HepG2 (cell line): ENCODE data around the gene DCN. TPM values are rescaled to one million over a fixed set of nuclear protein-coding genes. Genes with fewer than 3 reads are reported as not detected.

ENCODE experiments used
- ATAC-seq: fragments of 200-7000 bp; cut with Tn5 transposase; 3 replicates; pipeline ENCODE4 v1.9.1; 2020; ENCODE audit warnings: mild to moderate bottlenecking, moderate library complexity
- BruUV-seq: library from RNA; stranded (reverse); fragments of 400-500 nt; replicated peaks from 2 replicates; lab custom pipeline; 2021; lab: Mats Ljungman, UMichigan
- CTCF ChIA-PET: fragments of 300-600 bp; formaldehyde crosslinking; extraction: SDS; loops from one replicate; lab custom pipeline; 2021; ENCODE audit warnings: low total read pairs, inconsistent platforms, low intra/inter-chr PET ratio; lab: Yijun Ruan, JAX
- POLR2A ChIA-PET: fragments of 350-600 bp; sonication (Branson Sonifier 250); formaldehyde crosslinking; loops from one replicate; lab custom pipeline; 2020; ENCODE audit warnings: antibody characterized with exemption, inconsistent platforms; lab: Yijun Ruan, JAX
- DNase-seq: peaks from one replicate; pipeline ENCODE4 v3.0.0-alpha.2; 2015; ENCODE audit warnings: low spot score
- FAIRE-seq: peaks from 3 replicates; lab custom pipeline; 2011; peaks lifted over from hg19 to GRCh38; lab: Jason Lieb, UNC
- H2AFZ ChIP-seq: one replicate; pipeline ENCODE4 v1.6.1; 2011; ENCODE audit warnings: low read length, inconsistent platforms
- H3K27ac ChIP-seq: fragments of 300-600 bp; 3 replicates; pipeline ENCODE4 v1.8.0; 2011; ENCODE audit warnings: mixed run types, mild to moderate bottlenecking, mixed read lengths, low read length, inconsistent platforms; ENCODE audit not compliant: insufficient read depth; ENCODE audit errors: extremely low read length
- H3K27me3 ChIP-seq, 2 experiments: fragments of 200-600 bp in 1 of 2; 2 replicates in 1 of 2; 3 replicates in 1 of 2; pipeline versions ENCODE4 v1.6.0 to v1.8.0; 2011; ENCODE audit warnings: low read length in 2 of 2, mild to moderate bottlenecking in 2 of 2, moderate library complexity in 2 of 2, inconsistent platforms in 1 of 2; ENCODE audit not compliant: insufficient read depth in 2 of 2, control insufficient read depth in 1 of 2
- H3K36me3 ChIP-seq, 2 experiments: fragments of 200-600 bp in 1 of 2; replicated peaks in 1 of 2; 2 replicates in 1 of 2; 3 replicates in 1 of 2; pipeline versions ENCODE4 v1.5.1 to v1.8.0; 2011; ENCODE audit warnings: low read length in 2 of 2, inconsistent platforms in 1 of 2; ENCODE audit not compliant: insufficient read depth in 2 of 2, control insufficient read depth in 1 of 2
- H3K4me1 ChIP-seq: 2 replicates; pipeline ENCODE4 v1.5.1; 2012; ENCODE audit warnings: low read length, inconsistent platforms; ENCODE audit not compliant: insufficient read depth
- H3K4me2 ChIP-seq: 2 replicates; pipeline ENCODE4 v1.6.0; 2011; ENCODE audit warnings: low read depth, low read length, inconsistent platforms
- H3K4me3 ChIP-seq, 3 experiments: fragments of 200-600 bp in 1 of 3; sonication (generic), shearing (Covaris generic) in 1 of 3; replicated peaks in 1 of 3; 2 replicates each; pipeline ENCODE4 v1.5.1; 2011 to 2016; ENCODE audit warnings: low read length in 3 of 3, inconsistent platforms in 2 of 3, low read depth in 2 of 3, mild to moderate bottlenecking in 2 of 3, control low read depth in 1 of 3, mixed read lengths in 1 of 3; ENCODE audit not compliant: insufficient read depth in 1 of 3
- H3K79me2 ChIP-seq: one replicate; pipeline ENCODE4 v1.6.1; 2011; ENCODE audit warnings: low read length, inconsistent platforms; ENCODE audit not compliant: insufficient read depth
- H3K9ac ChIP-seq: 2 replicates; pipeline ENCODE4 v1.6.0; 2011; ENCODE audit warnings: mild to moderate bottlenecking, low read depth, low read length, inconsistent platforms; ENCODE audit not compliant: insufficient read depth
- H3K9me3 ChIP-seq: 2 replicates; pipeline ENCODE4 v1.5.1; 2012; ENCODE audit warnings: mild to moderate bottlenecking, low read length
- H4K20me1 ChIP-seq: 2 replicates; pipeline ENCODE4 v1.6.0; 2011; ENCODE audit warnings: inconsistent platforms, mild to moderate bottlenecking, low read length, moderate library complexity; ENCODE audit not compliant: insufficient read depth
- BCLAF1 ChIP-seq: fragments of 450-650 bp; IDR thresholded peaks from 2 replicates; pipeline ENCODE4 v1.6.1; 2017; ENCODE audit warnings: mild to moderate bottlenecking
- DNMT1 ChIP-seq: sonication (generic); formaldehyde crosslinking; IDR thresholded peaks from 2 replicates; pipeline ENCODE4 v1.5.1; 2020; ENCODE audit warnings: mild to moderate bottlenecking, missing genetic modification reagents
- LRRFIP1 ChIP-seq: sonication (generic); formaldehyde crosslinking; conservative IDR thresholded peaks from 2 replicates; pipeline ENCODE4 v1.4.0; 2020; ENCODE audit warnings: missing genetic modification reagents
- MBNL3 ChIP-seq: fragments of 250-450 bp; sonication (Bioruptor Pico); conservative IDR thresholded peaks from 2 replicates; pipeline ENCODE4 v1.8.0; 2022; ENCODE audit warnings: mild to moderate bottlenecking, inconsistent platforms
- MTERF4 ChIP-seq: sonication (generic); formaldehyde crosslinking; IDR thresholded peaks from 2 replicates; pipeline ENCODE4 v1.8.0; 2023; ENCODE audit warnings: mild to moderate bottlenecking, missing genetic modification reagents
- PHF8 ChIP-seq: sonication (generic); formaldehyde crosslinking; IDR thresholded peaks from 2 replicates; pipeline ENCODE4 v1.5.0; 2020; ENCODE audit warnings: missing genetic modification reagents
- POLR2AphosphoS5 ChIP-seq: IDR thresholded peaks from 2 replicates; pipeline ENCODE4 v1.6.1; 2012; ENCODE audit warnings: low read depth, low read length
- THRA ChIP-seq: sonication (generic); formaldehyde crosslinking; IDR thresholded peaks from 2 replicates; pipeline ENCODE4 v1.4.0; 2020; ENCODE audit warnings: missing genetic modification reagents, borderline replicate concordance
- ZNF530 ChIP-seq: sonication (generic); formaldehyde crosslinking; IDR thresholded peaks from 2 replicates; pipeline ENCODE4 v1.5.0; 2020; ENCODE audit warnings: low read depth, mild to moderate bottlenecking, missing genetic modification reagents
- ZNF563 ChIP-seq: sonication (generic); formaldehyde crosslinking; IDR thresholded peaks from 2 replicates; pipeline ENCODE4 v1.8.0; 2022; ENCODE audit warnings: mild to moderate bottlenecking, moderate library complexity, missing genetic modification reagents
- ZNF773 ChIP-seq: sonication (generic); formaldehyde crosslinking; IDR thresholded peaks from 2 replicates; pipeline ENCODE4 v1.4.0; 2020; ENCODE audit warnings: missing genetic modification reagents, borderline replicate concordance
- WGBS: methylation state at CpG from one replicate; pipeline ENCODE4 v1.1.6; 2017; ENCODE audit warnings: low lambda C conversion rate; 5-methylcytosine and 5-hydroxymethylcytosine counted together
- in situ Hi-C: cut with HindIII; loops from 2 replicates; pipeline ENCODE4 v1.10.0; 2017; ENCODE audit warnings: low pct_unique_long_range_greater_than_20kb; ENCODE audit not compliant: extremely low pct_ligation_motif_present
- intact Hi-C: fragments of 100-400 bp; cut with micrococcal nuclease; formaldehyde crosslinking; loops from one replicate; pipeline ENCODE4 v1.10.0; 2022; ENCODE audit not compliant: unreplicated experiment
- polyA plus RNA-seq, 8 experiments: library from polyadenylated mRNA; depleted of rRNA in 3 of 8; stranded (reverse) in 7 of 8; unstranded in 1 of 8; fragments of >200 nt; fragmentation: Illumina TruSeq in 4 of 8; extraction: Trizol in 4 of 8; gene quantifications; 2 replicates each; pipeline versions ENCODE4 v1.2.1 to v1.2.3, GENCODE V29; 2011 to 2016; ENCODE audit warnings: low read depth in 4 of 8, missing spikeins in 1 of 8, mixed read lengths in 1 of 8; ENCODE audit not compliant: insufficient read depth in 1 of 8
- total RNA-seq, 5 experiments: library from RNA; depleted of rRNA; stranded (reverse); fragments of >200 nt; fragmentation: Illumina TruSeq; extraction: Trizol; gene quantifications; 2 replicates each; pipeline ENCODE4 v1.2.3, GENCODE V29; 2016; ENCODE audit warnings: low read depth in 1 of 5

DCN gene
- total and polyA plus RNA-seq, 2 of the 13 experiments (the other 11 are each of a cell fraction or from before 2014, with no cell fraction given) = not detected

- Histone ChIP-seq H3K27me3 (no peaks in the 10 kb centered on the region), H3K4me2 (no peak overlapping the region), H3K27ac (no peak overlapping the region), H3K4me3 (no peak overlapping the region), H3K79me2 (no peaks in the 10 kb centered on the region), H2AFZ (no peak overlapping the region), H3K9me3 (no peaks in the 10 kb centered on the region), H4K20me1 (no peaks in the 10 kb centered on the region), H3K9ac (no peak overlapping the region), H3K4me1 (no peaks in the 10 kb centered on the region), H3K36me3 (no peaks in the 10 kb centered on the region)
- intact Hi-C loops (no loop called here), in situ Hi-C loops (no loop called here)
- ChIA-PET POLR2A (no interaction called here), CTCF (no interaction called here)
- DNase-seq (no peak), ATAC-seq (no peak), FAIRE-seq (no peak)
- no TSS peak for BruUV-seq
- WGBS = 2% methylated on average over 5 of the region's 5 CpGs
- TF ChIP-seq LRRFIP1 (CRISPR knock-in tag) (no peak), MBNL3 (CRISPR knock-in tag) (no peak), ZNF773 (CRISPR knock-in tag) (no peak), PHF8 (CRISPR knock-in tag) (no peak), MTERF4 (CRISPR knock-in tag) (no peak), DNMT1 (CRISPR knock-in tag) (no peak), ZNF530 (CRISPR knock-in tag) (no peak), THRA (CRISPR knock-in tag) (no peak), ZNF563 (no peak), BCLAF1 (no peak), POLR2AphosphoS5 (no peak)
Measured at GRCh38 chr12:91110311-91110924, 72.2 kb downstream of the DCN start.
